ENCODE measurements around the gene NAA50.
A peak's percentile ranks its signal among the peaks of the same experiment; 100 is the strongest.

NAA50 gene

GRCh38 chr3:113741620-113742019, 4.4 kb downstream of the NAA50 start:
- no peak for DNase-seq

- no peak for DNase-seq
These were observed 5.0 kb downstream of the NAA50 start for GRCh38 chr3:113741086-113741485.

- DNase-seq: peak; percentile 1
These were observed 9.4 kb downstream of the NAA50 start for GRCh38 chr3:113736548-113737089.

- DNase-seq: no peak
These were observed 14.4 kb downstream of the NAA50 start for GRCh38 chr3:113731694-113732093.

GRCh38 chr3:113730550-113730949, 15.5 kb downstream of the NAA50 start:
- DNase-seq: no peak

- DNase-seq: no peak
These were observed 17.4 kb downstream of the NAA50 start for GRCh38 chr3:113728661-113729060.

GRCh38 chr3:113721636-113722035, 24.4 kb downstream of the NAA50 start:
- DNase-seq: no peak

GRCh38 chr3:113719758-113720157, 26.3 kb downstream of the NAA50 start:
- DNase-seq: no peak

- DNase-seq: no peak
These were observed 26.8 kb downstream of the NAA50 start for GRCh38 chr3:113719294-113719693.

GRCh38 chr3:113717818-113718217, 28.2 kb downstream of the NAA50 start:
- no peak for DNase-seq

- no peak for DNase-seq
These were observed 28.7 kb downstream of the NAA50 start for GRCh38 chr3:113717308-113717707.

GRCh38 chr3:113714702-113715101, 31.3 kb downstream of the NAA50 start:
- DNase-seq: no peak

GRCh38 chr3:113712129-113712528, 33.9 kb downstream of the NAA50 start:
- DNase-seq: no peak

GRCh38 chr3:113707835-113708234, 38.2 kb downstream of the NAA50 start:
- no peak for DNase-seq

- DNase-seq: no peak
These were observed 47.1 kb downstream of the NAA50 start for GRCh38 chr3:113698956-113699355.

GRCh38 chr3:113698213-113698742, 47.8 kb downstream of the NAA50 start:
- DNase-seq: no peak

GRCh38 chr3:113697500-113698090, 48.5 kb downstream of the NAA50 start:
- DNase-seq: no peak

- DNase-seq: peak; percentile 97
These were observed 49.2 kb downstream of the NAA50 start for GRCh38 chr3:113696658-113697499.

GRCh38 chr3:113695786-113696645, 50.0 kb downstream of the NAA50 start, which contains the start of gene USF3:
TSS of gene USF3 (minus strand) at chr3:113696642. CDS start at chr3:113674878, 21,764 bp downstream.
- peak; percentile 80 for DNase-seq

GRCh38 chr3:113695431-113695785, 50.6 kb downstream of the NAA50 start:
- DNase-seq: no peak

- DNase-seq: no peak
These were observed 55.6 kb downstream of the NAA50 start for GRCh38 chr3:113690482-113690881.

GRCh38 chr3:113685956-113686721, 59.9 kb downstream of the NAA50 start:
- no peak for DNase-seq
